AG04449 (cell line): ENCODE measurements around the gene CEP83.
A peak's percentile ranks its signal among the peaks of the same experiment; 100 is the strongest.

Experiments
- CTCF ChIA-PET: fragments of 350-600 bp; formaldehyde crosslinking; extraction: SDS; loops from one replicate; lab custom pipeline; 2021; ENCODE audit warnings: antibody characterized with exemption; lab: Yijun Ruan, JAX
- POLR2A ChIA-PET: fragments of 400-600, 350-600 bp; formaldehyde crosslinking; extraction: SDS; loops from one replicate; lab custom pipeline; 2020; ENCODE audit warnings: antibody characterized with exemption, inconsistent platforms; lab: Yijun Ruan, JAX
- DNase-seq: peaks from one replicate; pipeline ENCODE4 v3.0.0-alpha.2; 2010; ENCODE audit warnings: low read depth, low spot score
- H3K4me3 ChIP-seq: 2 replicates; pipeline ENCODE4 v1.5.1; 2011; ENCODE audit warnings: low read depth, mild to moderate bottlenecking, control low read depth, low read length
- CTCF ChIP-seq: IDR thresholded peaks from one replicate; pipeline ENCODE4 v1.5.1; 2011; ENCODE audit warnings: mild to moderate bottlenecking, moderate library complexity, low read length, control low read depth, inconsistent platforms; ENCODE audit not compliant: insufficient read depth; ENCODE audit errors: missing control alignments

CEP83 gene

GRCh38 chr12:94262228-94263010 is 197.2 kb downstream of the CEP83 start:
- ChIA-PET POLR2A (no interaction called here), CTCF (interaction anchor here (1.2 kb wide), 2 partner anchors 11 to 117 kb away, joined by 3 read pairs; no protein-coding TSS in a partner anchor)
- H3K4me3 ChIP-seq = peak overlapping the region; percentile 38
- no peak for TF ChIP-seq CTCF
- DNase-seq = peak; percentile 79

- TF ChIP-seq CTCF = no peak
- H3K4me3 ChIP-seq = no peak overlapping the region; the same call in 1 of the 2 replicates
- ChIA-PET CTCF (interaction anchor here (1.2 kb wide), 1 partner anchor 117 kb away, joined by 3 read pairs; no protein-coding TSS in a partner anchor), POLR2A (no interaction called here)
- no peak for DNase-seq
Observed at GRCh38 chr12:94261786-94262185, 197.9 kb downstream of the CEP83 start.

DNA sequence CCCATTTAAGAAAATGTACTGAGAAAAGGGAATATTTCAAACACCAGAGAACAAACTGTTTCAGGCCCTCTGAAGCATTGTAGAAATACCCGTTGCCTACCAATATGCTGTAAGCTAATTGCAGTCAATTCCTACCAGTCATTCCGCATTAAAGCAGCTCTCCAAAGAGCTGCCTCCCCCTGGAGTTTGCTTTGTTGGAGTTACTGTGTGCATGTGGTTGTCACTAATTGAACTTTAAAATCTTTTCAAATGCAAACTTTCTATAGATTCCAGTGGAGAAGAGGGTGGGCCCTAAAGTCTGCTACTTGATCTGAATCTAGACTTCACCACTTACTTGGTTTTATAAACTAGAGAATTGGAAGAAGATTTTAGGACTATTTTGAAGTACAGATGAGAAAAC is 198.5 kb downstream of the CEP83 start:
- ChIA-PET POLR2A (no interaction called here), CTCF (no interaction called here)
- no peak for TF ChIP-seq CTCF
- DNase-seq = no peak
- no peak overlapping the region for H3K4me3 ChIP-seq

- no peak for TF ChIP-seq CTCF
- H3K4me3 ChIP-seq = no peak overlapping the region
- ChIA-PET CTCF (no interaction called here), POLR2A (no interaction called here)
- DNase-seq = no peak
Observed at GRCh38 chr12:94260717-94261116, 198.9 kb downstream of the CEP83 start.

DNA sequence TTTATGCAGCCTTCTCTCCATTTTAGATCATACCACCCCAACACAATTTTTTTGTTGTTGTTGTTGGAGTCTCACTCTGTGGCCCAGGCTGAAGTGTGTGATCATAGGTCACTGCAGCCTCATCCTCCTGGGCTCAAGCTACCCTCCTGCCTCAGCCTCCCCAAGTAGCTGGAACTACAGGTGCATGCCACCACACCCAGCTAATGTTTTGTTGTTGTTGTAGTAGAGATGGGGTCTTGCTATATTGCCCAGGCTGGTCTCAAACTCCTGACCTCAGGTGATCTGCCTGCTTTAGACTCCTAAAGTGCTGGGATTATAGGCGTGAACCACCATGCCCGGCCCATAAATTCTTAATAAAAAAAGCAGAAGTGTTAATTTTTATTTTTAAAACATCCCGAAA is 199.7 kb downstream of the CEP83 start:
- DNase-seq = no peak
- TF ChIP-seq CTCF = no peak
- ChIA-PET POLR2A (no interaction called here), CTCF (no interaction called here)
- no peak overlapping the region for H3K4me3 ChIP-seq

DNA sequence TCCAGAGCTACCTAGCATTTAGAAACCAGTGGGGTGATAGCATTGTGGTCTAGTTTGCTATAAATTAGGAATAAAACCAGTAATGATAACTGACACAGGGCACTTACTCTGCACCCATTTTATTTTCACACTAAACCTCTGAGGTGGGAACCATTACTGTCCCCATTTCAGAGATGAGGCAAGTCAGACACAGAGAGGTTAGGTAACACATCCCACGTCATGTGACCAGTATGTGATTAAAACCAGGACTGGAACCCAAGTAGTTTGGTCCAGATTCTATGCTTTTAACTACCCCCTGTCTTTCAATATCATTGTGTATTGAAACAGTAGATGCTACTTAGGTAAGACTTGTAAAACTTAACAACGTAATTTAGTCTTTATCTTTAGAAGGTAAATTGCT is 201.1 kb downstream of the CEP83 start:
- DNase-seq = no peak
- H3K4me3 ChIP-seq = no peak overlapping the region
- TF ChIP-seq CTCF = no peak
- ChIA-PET POLR2A (no interaction called here), CTCF (no interaction called here)
